GM04503 (cell line): ENCODE results near the gene PDE5A.
"Not testable (repeated sequence)": the region's sequence is repeated elsewhere in the genome, so short reads cannot be mapped to it uniquely, and the experiment has no call there.

ENCODE experiments used
- DNase-seq: peaks from one replicate; pipeline ENCODE4 v3.0.0-alpha.2; 2012; ENCODE audit warnings: low read depth

PDE5A gene

DNA sequence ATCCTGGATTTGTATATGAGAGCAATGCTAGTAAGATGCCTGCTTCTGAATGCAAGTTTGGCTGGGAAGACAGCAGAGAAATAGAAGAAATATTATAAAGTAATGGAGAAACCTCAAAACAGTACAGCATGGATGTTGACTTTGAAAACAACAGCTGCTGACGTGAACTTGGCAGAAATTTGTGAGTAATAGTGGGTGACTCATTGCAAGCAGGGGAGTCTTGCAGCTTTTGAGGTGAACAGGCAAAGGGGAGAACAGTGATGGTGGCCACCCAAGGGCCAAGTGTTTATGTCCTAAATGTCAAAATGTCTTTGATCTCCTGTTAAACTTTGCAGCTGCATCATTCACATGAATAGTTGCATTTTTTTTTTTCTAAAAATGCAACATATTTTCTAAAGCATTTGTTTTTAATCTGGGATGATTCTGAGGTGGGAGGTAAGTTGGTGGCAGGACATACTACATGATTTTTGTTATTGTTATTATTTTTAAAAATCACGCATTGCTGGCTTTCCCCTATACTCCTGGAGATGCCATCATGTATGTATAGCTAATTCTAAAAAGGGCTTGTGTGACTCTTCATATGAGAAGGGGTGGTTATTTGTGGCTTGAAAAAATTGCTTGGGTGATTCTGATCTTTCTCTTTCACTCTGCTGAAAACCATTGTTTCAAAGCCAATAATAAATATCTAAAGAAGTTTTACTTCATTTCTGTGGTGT lies 158.4 kb downstream of the PDE5A start:
- not testable (repeated sequence) for DNase-seq

- DNase-seq: not testable (repeated sequence)
These were observed 159.6 kb downstream of the PDE5A start for GRCh38 chr4:119469039-119469438.

DNA sequence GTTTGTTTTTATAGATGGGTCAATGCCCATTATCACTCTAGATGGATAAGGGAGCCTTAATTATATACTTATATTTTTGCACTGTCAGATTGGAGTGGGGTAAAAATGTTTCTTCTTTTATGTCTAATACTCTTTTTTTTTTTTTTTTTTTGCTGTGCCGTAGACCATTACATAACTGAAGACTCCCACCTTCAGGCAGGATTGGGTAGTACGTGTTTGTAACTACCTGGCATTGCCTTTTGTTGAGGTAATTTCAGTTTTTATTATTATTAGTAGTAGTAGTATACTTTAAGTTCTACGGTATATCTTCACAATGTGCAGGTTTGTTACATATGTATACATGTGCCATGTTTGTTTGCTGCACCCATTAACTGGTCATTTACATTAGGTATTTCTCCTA lies 165.9 kb downstream of the PDE5A start:
- not testable (repeated sequence) for DNase-seq

- not testable (repeated sequence) for DNase-seq
These were observed 172.9 kb downstream of the PDE5A start for GRCh38 chr4:119455734-119456133.

DNA sequence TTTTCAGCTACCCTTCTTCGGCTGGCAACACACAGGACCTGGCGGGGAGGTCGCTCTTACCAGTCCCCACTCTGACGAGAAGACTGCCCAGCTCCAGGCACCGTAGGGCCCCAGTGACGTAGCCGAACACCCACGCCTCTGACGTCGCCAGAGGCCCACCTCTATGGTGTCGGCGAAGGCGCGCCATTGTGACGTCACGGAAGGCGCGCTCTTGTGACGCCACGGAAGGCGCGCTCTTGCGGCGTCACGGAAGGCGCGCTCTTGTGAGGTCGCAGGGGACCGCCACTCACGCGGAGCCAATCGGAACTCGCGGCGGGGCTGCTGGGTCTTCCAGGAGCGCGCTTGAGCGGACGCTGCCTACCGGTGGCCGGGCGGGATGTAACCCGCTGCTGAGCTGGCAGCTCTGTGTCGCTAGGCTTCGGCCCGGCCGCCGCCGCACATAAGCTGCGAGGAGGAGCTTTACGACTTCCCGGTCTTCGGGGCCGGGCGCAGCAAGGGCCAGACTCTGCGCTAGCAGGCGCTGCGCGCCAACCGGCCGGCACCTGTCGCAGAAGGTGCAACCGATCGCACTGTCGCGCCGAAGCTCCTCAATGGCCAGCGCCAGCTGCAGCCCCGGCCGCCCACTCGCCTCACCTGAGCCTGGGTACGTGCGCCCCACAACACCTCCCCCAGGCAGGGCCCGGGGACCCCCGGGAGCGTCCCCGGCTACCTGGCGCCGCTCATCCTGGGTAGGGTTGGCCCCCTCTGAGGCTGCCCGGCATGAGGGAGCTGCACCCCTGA lies 173.9 kb downstream of the PDE5A start:
- peak; percentile 77 for DNase-seq

DNA sequence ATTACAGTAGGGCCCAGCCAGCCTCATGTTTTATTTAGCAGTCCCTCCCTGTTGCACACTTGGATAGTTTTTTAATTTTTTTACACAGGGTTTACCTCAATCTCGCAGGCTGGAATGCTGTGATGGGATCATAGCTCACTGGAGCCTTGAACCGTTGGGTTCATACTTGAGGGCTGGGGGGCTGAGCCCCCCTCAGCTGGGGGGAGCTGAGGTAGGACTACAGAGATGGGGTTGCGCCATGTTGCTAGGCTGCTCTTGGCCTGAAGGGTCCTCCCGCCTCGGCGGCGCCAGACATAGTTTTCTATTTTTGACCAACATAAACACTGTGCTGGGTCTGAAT lies 174.5 kb downstream of the PDE5A start:
- not testable (repeated sequence) for DNase-seq

- DNase-seq: not testable (repeated sequence)
These were observed 175.3 kb downstream of the PDE5A start for GRCh38 chr4:119453286-119453685.

DNA sequence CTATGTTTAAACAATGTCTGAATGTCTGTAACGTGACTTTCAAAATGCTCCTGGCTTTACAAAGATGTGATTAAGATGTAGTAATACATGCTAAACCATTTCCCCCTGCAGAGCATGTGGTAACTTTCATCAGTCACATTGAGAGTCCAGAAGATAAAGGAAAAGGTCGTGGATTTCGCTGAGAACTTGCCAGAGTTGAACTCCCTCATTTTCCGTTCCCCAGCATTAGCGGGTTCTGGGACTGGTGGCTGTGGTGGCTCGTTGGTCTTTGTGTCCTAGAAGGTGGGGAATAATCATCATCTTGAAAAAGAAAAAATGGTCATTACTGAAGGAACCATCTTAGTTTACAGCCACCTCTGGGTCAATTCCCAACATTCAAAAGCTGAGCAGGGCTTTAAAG lies 178.8 kb downstream of the PDE5A start:
- not testable (repeated sequence) for DNase-seq
